ENCODE data around the gene FABP7. TPM values are rescaled to one million over a fixed set of nuclear protein-coding genes. Genes with fewer than 3 reads are reported as not detected.
A peak's percentile ranks its signal among the peaks of the same experiment; 100 is the strongest.

FABP7 gene
- total and polyA plus RNA-seq, 2 donors (not counting 1 experiment from before 2014, with no cell fraction given): not detected

GRCh38 chr6:122800906-122801305 is 21.4 kb downstream of the FABP7 start:
- Histone ChIP-seq H4K20me1 (ENCODE audit: control insufficient read depth, extremely low read depth, insufficient read depth, low read length) (no peaks in the 10 kb centered on the region), H3K9ac (ENCODE audit: insufficient read depth, low read length) (no peak overlapping the region), H3K27ac (ENCODE audit: insufficient read depth, low read length) (no peak overlapping the region), H3K4me3 (replicated peaks in 1 of 4; ENCODE audit: control extremely low read depth in 1 of 4, insufficient read depth in 1 of 4, low read depth in 3 of 4, low read length in 4 of 4) (no peak overlapping the region), H3K4me1 (ENCODE audit: control insufficient read depth, extremely low read depth, insufficient read depth, low read length) (peaks cover 11% of the 10 kb centered on the region), H3K9me3 (ENCODE audit: control insufficient read depth, insufficient read depth, low read depth, low read length) (no peaks in the 10 kb centered on the region), H3K79me2 (ENCODE audit: control insufficient read depth, insufficient read depth, low read length) (no peaks in the 10 kb centered on the region), H3K4me2 (ENCODE audit: extremely low read depth, insufficient read depth, low read length) (no peak overlapping the region), H2AFZ (ENCODE audit: low read length) (no peak overlapping the region), H3K36me3 (ENCODE audit: control insufficient read depth, insufficient read depth, low read length) (no peaks in the 10 kb centered on the region), H3K27me3 (ENCODE audit: control insufficient read depth, insufficient read depth, low read length) (no peaks in the 10 kb centered on the region)
- TF ChIP-seq EZH2 (IDR thresholded peaks at IDR 0.05; ENCODE audit: low read length, missing control alignments): no peak
- TF ChIP-seq, protein P1, sequence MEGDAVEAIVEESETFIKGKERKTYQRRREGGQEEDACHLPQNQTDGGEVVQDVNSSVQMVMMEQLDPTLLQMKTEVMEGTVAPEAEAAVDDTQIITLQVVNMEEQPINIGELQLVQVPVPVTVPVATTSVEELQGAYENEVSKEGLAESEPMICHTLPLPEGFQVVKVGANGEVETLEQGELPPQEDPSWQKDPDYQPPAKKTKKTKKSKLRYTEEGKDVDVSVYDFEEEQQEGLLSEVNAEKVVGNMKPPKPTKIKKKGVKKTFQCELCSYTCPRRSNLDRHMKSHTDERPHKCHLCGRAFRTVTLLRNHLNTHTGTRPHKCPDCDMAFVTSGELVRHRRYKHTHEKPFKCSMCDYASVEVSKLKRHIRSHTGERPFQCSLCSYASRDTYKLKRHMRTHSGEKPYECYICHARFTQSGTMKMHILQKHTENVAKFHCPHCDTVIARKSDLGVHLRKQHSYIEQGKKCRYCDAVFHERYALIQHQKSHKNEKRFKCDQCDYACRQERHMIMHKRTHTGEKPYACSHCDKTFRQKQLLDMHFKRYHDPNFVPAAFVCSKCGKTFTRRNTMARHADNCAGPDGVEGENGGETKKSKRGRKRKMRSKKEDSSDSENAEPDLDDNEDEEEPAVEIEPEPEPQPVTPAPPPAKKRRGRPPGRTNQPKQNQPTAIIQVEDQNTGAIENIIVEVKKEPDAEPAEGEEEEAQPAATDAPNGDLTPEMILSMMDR (conservative IDR thresholded peaks at IDR 0.05 in 1 of 2, IDR thresholded peaks at IDR 0.05 in 1 of 2; ENCODE audit: low read depth in 1 of 2, low read length in 2 of 2): no peak
- DNase-seq (ENCODE audit: low read depth in 2 of 2): no peak

- TF ChIP-seq, protein P1 (conservative IDR thresholded peaks at IDR 0.05 in 1 of 2, IDR thresholded peaks at IDR 0.05 in 1 of 2; ENCODE audit: low read depth in 1 of 2, low read length in 2 of 2): no peak
- TF ChIP-seq EZH2 (IDR thresholded peaks at IDR 0.05; ENCODE audit: low read length, missing control alignments): no peak
- no peak for DNase-seq (ENCODE audit: low read depth in 2 of 2)
- Histone ChIP-seq H3K9me3 (ENCODE audit: control insufficient read depth, insufficient read depth, low read depth, low read length) (no peaks in the 10 kb centered on the region), H3K79me2 (ENCODE audit: control insufficient read depth, insufficient read depth, low read length) (no peaks in the 10 kb centered on the region), H3K36me3 (ENCODE audit: control insufficient read depth, insufficient read depth, low read length) (no peaks in the 10 kb centered on the region), H3K4me3 (replicated peaks in 1 of 4; ENCODE audit: control extremely low read depth in 1 of 4, insufficient read depth in 1 of 4, low read depth in 3 of 4, low read length in 4 of 4) (no peak overlapping the region), H3K4me1 (ENCODE audit: control insufficient read depth, extremely low read depth, insufficient read depth, low read length) (peaks cover 11% of the 10 kb centered on the region), H3K9ac (ENCODE audit: insufficient read depth, low read length) (no peak overlapping the region), H4K20me1 (ENCODE audit: control insufficient read depth, extremely low read depth, insufficient read depth, low read length) (no peaks in the 10 kb centered on the region), H3K27ac (ENCODE audit: insufficient read depth, low read length) (no peak overlapping the region), H2AFZ (ENCODE audit: low read length) (no peak overlapping the region), H3K4me2 (ENCODE audit: extremely low read depth, insufficient read depth, low read length) (no peak overlapping the region), H3K27me3 (ENCODE audit: control insufficient read depth, insufficient read depth, low read length) (no peaks in the 10 kb centered on the region)
These were observed 21.9 kb downstream of the FABP7 start for GRCh38 chr6:122801397-122801796.

DNA sequence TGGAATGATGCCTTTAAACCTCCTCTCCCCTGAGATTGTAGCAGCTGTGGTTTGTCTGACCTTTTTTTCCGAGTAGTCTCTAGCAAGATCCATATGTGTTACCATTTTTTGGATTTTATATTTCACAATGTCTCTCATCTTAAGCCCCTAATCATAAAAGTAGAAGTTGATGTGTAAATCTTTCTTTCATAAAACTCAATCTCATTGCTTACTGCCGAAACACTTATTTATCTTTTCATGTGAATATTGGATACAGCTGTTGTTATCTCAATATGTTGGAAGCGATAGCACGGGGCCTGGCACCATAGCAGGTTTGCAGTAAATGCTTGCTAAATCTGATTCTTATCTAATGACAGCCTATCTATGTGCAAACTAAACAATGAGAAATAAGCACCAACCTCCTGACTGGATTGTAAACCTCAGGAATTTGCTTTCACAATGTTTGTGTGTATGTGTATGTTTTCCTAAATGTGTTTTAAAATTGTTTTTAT is 23.7 kb downstream of the FABP7 start:
- peaks cover 4% of the 10 kb centered on the region for H3K4me1 ChIP-seq (ENCODE audit: control insufficient read depth, extremely low read depth, insufficient read depth, low read length)
- no peak overlapping the region for H2AFZ ChIP-seq (ENCODE audit: low read length)
- no peaks in the 10 kb centered on the region for H3K79me2 ChIP-seq (ENCODE audit: control insufficient read depth, insufficient read depth, low read length)
- DNase-seq (ENCODE audit: low read depth in 2 of 2): peak; percentile 63 to 85
- no peaks in the 10 kb centered on the region for H3K36me3 ChIP-seq (ENCODE audit: control insufficient read depth, insufficient read depth, low read length)
- H3K27me3 ChIP-seq (ENCODE audit: control insufficient read depth, insufficient read depth, low read length): no peaks in the 10 kb centered on the region
- no peaks in the 10 kb centered on the region for H3K9me3 ChIP-seq (ENCODE audit: control insufficient read depth, insufficient read depth, low read depth, low read length)
- TF ChIP-seq EZH2 (IDR thresholded peaks at IDR 0.05; ENCODE audit: low read length, missing control alignments): no peak
- TF ChIP-seq, protein P1 (conservative IDR thresholded peaks at IDR 0.05 in 1 of 2, IDR thresholded peaks at IDR 0.05 in 1 of 2; ENCODE audit: low read depth in 1 of 2, low read length in 2 of 2): no peak
- H3K27ac ChIP-seq (ENCODE audit: insufficient read depth, low read length): no peak overlapping the region
- H3K9ac ChIP-seq (ENCODE audit: insufficient read depth, low read length): no peak overlapping the region
- H3K4me2 ChIP-seq (ENCODE audit: extremely low read depth, insufficient read depth, low read length): no peak overlapping the region
- no peak overlapping the region for H3K4me3 ChIP-seq (replicated peaks in 1 of 4; ENCODE audit: control extremely low read depth in 1 of 4, insufficient read depth in 1 of 4, low read depth in 3 of 4, low read length in 4 of 4)
- H4K20me1 ChIP-seq (ENCODE audit: control insufficient read depth, extremely low read depth, insufficient read depth, low read length): no peaks in the 10 kb centered on the region

All from fibroblast of lung (primary cell).